Stomach (tissue), 4 donors: ENCODE data around the gene CCNF.

Experiments used
- EP300 ChIP-seq: sonication (generic); formaldehyde crosslinking; IDR thresholded peaks from one replicate; pipeline ENCODE4 v1.6.1; 2017; ENCODE audit warnings: antibody characterized with exemption
- POLR2A ChIP-seq, 4 donors: fragments of 450-650 bp; IDR thresholded peaks; one replicate each; pipeline ENCODE4 v1.6.1; 2016; ENCODE audit warnings: antibody characterized with exemption in 4 of 4, control low read depth in 2 of 4, mild to moderate bottlenecking in 1 of 4, moderate library complexity in 1 of 4
- POLR2AphosphoS5 ChIP-seq, 3 donors: sonication (generic); formaldehyde crosslinking; IDR thresholded peaks; one replicate each; pipeline ENCODE4 v1.6.1; 2016; ENCODE audit warnings: antibody characterized with exemption in 3 of 3
- TF ChIP-seq, protein P1 (sequence below), 7 experiments: fragments of 450-650 bp in 4 of 7; fragments of 200-600 bp in 3 of 7; sonication (generic) in 3 of 7; IDR thresholded peaks; one replicate each; pipeline ENCODE4 v1.5.1; 2016 to 2019; ENCODE audit warnings: antibody characterized with exemption in 7 of 7, control low read depth in 2 of 7, mild to moderate bottlenecking in 1 of 7

DNA sequence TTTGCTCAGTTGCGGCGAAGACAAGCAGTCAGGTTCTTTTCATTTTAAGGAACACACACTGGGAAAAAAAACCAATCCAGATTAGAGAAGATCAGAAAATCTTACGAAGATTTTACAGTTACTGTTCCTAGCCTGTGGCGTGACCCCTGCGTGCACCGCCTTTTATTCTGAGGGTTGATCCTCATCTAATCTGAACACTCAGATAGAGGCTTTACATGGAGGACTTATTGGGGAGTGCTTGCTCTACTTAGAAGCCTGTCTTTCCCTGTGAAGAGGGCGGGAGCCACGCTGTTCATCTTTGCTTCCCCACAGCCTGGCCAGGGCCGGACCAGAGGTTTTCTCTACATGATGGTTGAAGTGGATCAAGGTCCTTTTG is 47.1 kb downstream of the CCNF start:
- TF ChIP-seq, protein P1, sequence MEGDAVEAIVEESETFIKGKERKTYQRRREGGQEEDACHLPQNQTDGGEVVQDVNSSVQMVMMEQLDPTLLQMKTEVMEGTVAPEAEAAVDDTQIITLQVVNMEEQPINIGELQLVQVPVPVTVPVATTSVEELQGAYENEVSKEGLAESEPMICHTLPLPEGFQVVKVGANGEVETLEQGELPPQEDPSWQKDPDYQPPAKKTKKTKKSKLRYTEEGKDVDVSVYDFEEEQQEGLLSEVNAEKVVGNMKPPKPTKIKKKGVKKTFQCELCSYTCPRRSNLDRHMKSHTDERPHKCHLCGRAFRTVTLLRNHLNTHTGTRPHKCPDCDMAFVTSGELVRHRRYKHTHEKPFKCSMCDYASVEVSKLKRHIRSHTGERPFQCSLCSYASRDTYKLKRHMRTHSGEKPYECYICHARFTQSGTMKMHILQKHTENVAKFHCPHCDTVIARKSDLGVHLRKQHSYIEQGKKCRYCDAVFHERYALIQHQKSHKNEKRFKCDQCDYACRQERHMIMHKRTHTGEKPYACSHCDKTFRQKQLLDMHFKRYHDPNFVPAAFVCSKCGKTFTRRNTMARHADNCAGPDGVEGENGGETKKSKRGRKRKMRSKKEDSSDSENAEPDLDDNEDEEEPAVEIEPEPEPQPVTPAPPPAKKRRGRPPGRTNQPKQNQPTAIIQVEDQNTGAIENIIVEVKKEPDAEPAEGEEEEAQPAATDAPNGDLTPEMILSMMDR (IDR thresholded peaks at IDR 0.05): no peak
- no peak for TF ChIP-seq POLR2A (IDR thresholded peaks at IDR 0.05)
- TF ChIP-seq EP300: no peak
- TF ChIP-seq POLR2AphosphoS5 (IDR thresholded peaks at IDR 0.05): no peak
